H1 (cell line): ENCODE results near the gene VWA5B2. TPM values are rescaled to one million over a fixed set of nuclear protein-coding genes. Genes with fewer than 3 reads are reported as not detected.

ENCODE experiments used
- CTCF ChIA-PET: fragments of 300-600 bp; sonication (Branson Sonifier 250); formaldehyde crosslinking; loops from one replicate; lab custom pipeline; 2021; ENCODE audit not compliant: partially characterized antibody; lab: Charles Lee
- POLR2A ChIA-PET: fragments of 300-600 bp; sonication (Branson Sonifier 250); formaldehyde crosslinking; loops from one replicate; lab custom pipeline; 2021; ENCODE audit warnings: inconsistent platforms; ENCODE audit not compliant: partially characterized antibody; lab: Charles Lee
- DNase-seq, 2 experiments: peaks; one replicate each; pipeline versions ENCODE4 v3.0.0 to v3.0.0-alpha.2; 2010 to 2022; ENCODE audit warnings: low spot score in 2 of 2, low read depth in 1 of 2, mixed read lengths in 1 of 2
- FAIRE-seq: peaks from 2 replicates; lab custom pipeline; 2011; peaks lifted over from hg19 to GRCh38; lab: Jason Lieb, UNC
- H2AFZ ChIP-seq: 2 replicates; pipeline ENCODE4 v1.8.1; 2012; ENCODE audit warnings: low read length, inconsistent platforms
- H2AK5ac ChIP-seq: 2 replicates; pipeline ENCODE4 v1.6.1; 2013; ENCODE audit warnings: low read depth, low read length
- H2BK120ac ChIP-seq: replicated peaks from 2 replicates; pipeline ENCODE3; 2013; ENCODE audit warnings: low read depth, low read length, inconsistent platforms
- H2BK12ac ChIP-seq: 2 replicates; pipeline ENCODE4 v1.6.1; 2013; ENCODE audit warnings: low read depth, low read length
- H2BK15ac ChIP-seq: 2 replicates; pipeline ENCODE4 v1.6.1; 2013; ENCODE audit warnings: low read length
- H2BK20ac ChIP-seq: 2 replicates; pipeline ENCODE4 v1.6.1; 2013; ENCODE audit warnings: low read length
- H2BK5ac ChIP-seq: 2 replicates; pipeline ENCODE4 v1.6.1; 2013; ENCODE audit warnings: low read depth, low read length
- H3K14ac ChIP-seq: 2 replicates; pipeline ENCODE4 v1.6.1; 2013; ENCODE audit warnings: inconsistent platforms; ENCODE audit not compliant: insufficient read length
- H3K18ac ChIP-seq: 2 replicates; pipeline ENCODE4 v1.6.1; 2013; ENCODE audit warnings: low read length; ENCODE audit errors: extremely low read depth
- H3K23ac ChIP-seq: 2 replicates; pipeline ENCODE4 v1.6.1; 2013; ENCODE audit warnings: inconsistent platforms; ENCODE audit not compliant: insufficient read length
- H3K23me2 ChIP-seq: 2 replicates; pipeline ENCODE4 v1.6.1; 2013; ENCODE audit warnings: low read depth, low read length
- H3K27ac ChIP-seq: 2 replicates; pipeline ENCODE4 v1.6.1; 2011; ENCODE audit warnings: low read depth, low read length, inconsistent platforms
- H3K27me3 ChIP-seq, 4 experiments: replicated peaks in 1 of 4; 1 replicate in 1 of 4; 2 replicates in 3 of 4; pipeline versions ENCODE4 v1.6.1 to v1.8.1; 2011 to 2013; ENCODE audit warnings: low read length in 3 of 4, mild to moderate bottlenecking in 3 of 4, inconsistent platforms in 2 of 4, mixed read lengths in 2 of 4, moderate library complexity in 1 of 4; ENCODE audit not compliant: control insufficient read depth in 3 of 4, insufficient read depth in 3 of 4; ENCODE audit errors: extremely low read depth in 1 of 4
- H3K36me3 ChIP-seq, 4 experiments: 2 replicates each; pipeline versions ENCODE4 v1.6.1 to v1.8.1; 2011 to 2013; ENCODE audit warnings: mild to moderate bottlenecking in 4 of 4, low read length in 3 of 4, moderate library complexity in 2 of 4, control low read depth in 1 of 4, inconsistent platforms in 1 of 4; ENCODE audit not compliant: insufficient read depth in 4 of 4, control insufficient read depth in 2 of 4
- H3K4ac ChIP-seq: replicated peaks from 2 replicates; pipeline ENCODE3; 2013; ENCODE audit warnings: low read length, low read depth, mixed read lengths, inconsistent platforms; ENCODE audit not compliant: insufficient read length
- H3K4me1 ChIP-seq, 4 experiments: replicated peaks in 1 of 4; 1 replicate in 1 of 4; 2 replicates in 3 of 4; pipeline versions ENCODE4 v1.6.1 to v1.8.1; 2011 to 2013; ENCODE audit warnings: low read length in 3 of 4, inconsistent platforms in 2 of 4, mixed read lengths in 1 of 4; ENCODE audit not compliant: insufficient read depth in 4 of 4, control insufficient read depth in 3 of 4
- H3K4me2 ChIP-seq, 2 experiments: 2 replicates each; pipeline versions ENCODE4 v1.6.1 to v1.8.1; 2011 to 2013; ENCODE audit warnings: low read depth in 2 of 2, low read length in 2 of 2, control low read depth in 1 of 2, inconsistent platforms in 1 of 2, mild to moderate bottlenecking in 1 of 2; ENCODE audit not compliant: insufficient read depth in 1 of 2
- H3K4me3 ChIP-seq, 4 experiments: fragments of 200-600, 300-600 bp in 1 of 4; sonication (generic), shearing (Covaris generic), sonication (Bioruptor Twin) in 1 of 4; 2 replicates each; pipeline versions ENCODE4 v1.5.1 to v1.8.1; 2011 to 2016; ENCODE audit warnings: low read length in 4 of 4, low read depth in 3 of 4, control low read depth in 2 of 4, inconsistent platforms in 2 of 4, mild to moderate bottlenecking in 2 of 4, mixed read lengths in 1 of 4, moderate library complexity in 1 of 4; ENCODE audit not compliant: insufficient read depth in 2 of 4; ENCODE audit errors: extremely low read depth in 1 of 4
- H3K56ac ChIP-seq: replicated peaks from 2 replicates; pipeline ENCODE3; 2013; ENCODE audit warnings: low read depth, mild to moderate bottlenecking, mixed read lengths, low read length, inconsistent platforms; ENCODE audit not compliant: insufficient read length
- H3K79me1 ChIP-seq: 2 replicates; pipeline ENCODE4 v1.6.1; 2013; ENCODE audit warnings: low read depth, low read length, control low read depth
- H3K79me2 ChIP-seq, 2 experiments: 2 replicates each; pipeline versions ENCODE4 v1.6.1 to v1.8.1; 2012 to 2013; ENCODE audit warnings: low read length in 2 of 2, mild to moderate bottlenecking in 2 of 2, inconsistent platforms in 1 of 2; ENCODE audit not compliant: insufficient read depth in 2 of 2, control insufficient read depth in 1 of 2
- H3K9ac ChIP-seq, 4 experiments: replicated peaks in 1 of 4; 1 replicate in 1 of 4; 2 replicates in 3 of 4; pipeline versions ENCODE4 v1.6.1 to v1.8.1; 2011 to 2013; ENCODE audit warnings: low read depth in 3 of 4, low read length in 3 of 4, control low read depth in 2 of 4, mild to moderate bottlenecking in 2 of 4, moderate library complexity in 2 of 4, inconsistent platforms in 1 of 4; ENCODE audit errors: extremely low read depth in 1 of 4
- H3K9me3 ChIP-seq, 2 experiments: 2 replicates each; pipeline versions ENCODE4 v1.6.1 to v1.8.1; 2012 to 2013; ENCODE audit warnings: mild to moderate bottlenecking in 2 of 2, moderate library complexity in 2 of 2, control low read depth in 1 of 2, inconsistent platforms in 1 of 2, low read depth in 1 of 2, low read length in 1 of 2, mixed read lengths in 1 of 2; ENCODE audit not compliant: insufficient read depth in 2 of 2
- H4K20me1 ChIP-seq, 2 experiments: replicated peaks in 1 of 2; 2 replicates each; pipeline versions ENCODE3 to v1.8.1; 2011 to 2013; ENCODE audit warnings: inconsistent platforms in 2 of 2, low read length in 2 of 2, mild to moderate bottlenecking in 1 of 2; ENCODE audit not compliant: insufficient read depth in 2 of 2, control insufficient read depth in 1 of 2
- H4K5ac ChIP-seq: 2 replicates; pipeline ENCODE4 v1.6.1; 2013; ENCODE audit warnings: low read length, low read depth, mixed read lengths, inconsistent platforms; ENCODE audit not compliant: insufficient read length
- H4K8ac ChIP-seq: 2 replicates; pipeline ENCODE4 v1.8.0; 2013; ENCODE audit warnings: mild to moderate bottlenecking, moderate library complexity, low read length, inconsistent platforms; ENCODE audit not compliant: insufficient read depth; ENCODE audit errors: extremely low read depth
- H4K91ac ChIP-seq: replicated peaks from 2 replicates; pipeline ENCODE3; 2013; ENCODE audit warnings: low read length, mixed read lengths, inconsistent platforms; ENCODE audit not compliant: insufficient read length
- CHD1 ChIP-seq: IDR thresholded peaks from 2 replicates; pipeline ENCODE4 v1.6.1; 2012; ENCODE audit warnings: low read depth, low read length, improper control_type of control experiment
- CHD2 ChIP-seq: IDR thresholded peaks from 2 replicates; pipeline ENCODE4 v1.6.1; 2012; ENCODE audit warnings: low read length, improper control_type of control experiment
- CTBP2 ChIP-seq: IDR thresholded peaks from 2 replicates; pipeline ENCODE4 v1.7.0; 2011; ENCODE audit warnings: borderline replicate concordance, mild to moderate bottlenecking, moderate library complexity, mixed read lengths, low read length; ENCODE audit not compliant: insufficient read depth, insufficient read length
- GABPA ChIP-seq: IDR thresholded peaks from 2 replicates; pipeline ENCODE4 v1.6.1; 2011; ENCODE audit warnings: mild to moderate bottlenecking, low read length, moderate library complexity, borderline replicate concordance; ENCODE audit not compliant: insufficient read depth
- HDAC6 ChIP-seq: IDR thresholded peaks from one replicate; pipeline ENCODE4 v1.7.1; 2012; ENCODE audit warnings: low read depth, mild to moderate bottlenecking, inconsistent platforms, low read length, moderate library complexity
- JUN ChIP-seq: IDR thresholded peaks from 2 replicates; pipeline ENCODE4 v1.6.1; 2011; ENCODE audit warnings: low read depth, mild to moderate bottlenecking, improper control_type of control experiment, low read length
- JUND ChIP-seq: IDR thresholded peaks from 2 replicates; pipeline ENCODE4 v1.6.1; 2011; ENCODE audit warnings: mild to moderate bottlenecking, improper control_type of control experiment, low read length
- KDM4A ChIP-seq: IDR thresholded peaks from one replicate; pipeline ENCODE4 v1.7.1; 2012; ENCODE audit warnings: low read depth, mild to moderate bottlenecking, moderate library complexity, low read length, inconsistent platforms; ENCODE audit not compliant: severe bottlenecking
- MAFK ChIP-seq: IDR thresholded peaks from 2 replicates; pipeline ENCODE4 v1.6.1; 2012; ENCODE audit warnings: low read depth, mild to moderate bottlenecking, improper control_type of control experiment, low read length
- RAD21 ChIP-seq, 2 experiments: IDR thresholded peaks in 1 of 2; conservative IDR thresholded peaks in 1 of 2; 2 replicates each; pipeline ENCODE4 v1.6.1; 2011; ENCODE audit warnings: low read depth in 2 of 2, low read length in 2 of 2, improper control_type of control experiment in 1 of 2, inconsistent platforms in 1 of 2, mild to moderate bottlenecking in 1 of 2, moderate library complexity in 1 of 2
- RNF2 ChIP-seq: fragments of 200-900, 300-1000 bp; sonication (generic); IDR thresholded peaks from 2 replicates; pipeline ENCODE4 v1.7.1; 2016; ENCODE audit warnings: borderline replicate concordance, low read depth, mild to moderate bottlenecking, antibody characterized with exemption, low read length; ENCODE audit not compliant: poor library complexity, severe bottlenecking; ENCODE audit errors: missing control alignments
- SP4 ChIP-seq: IDR thresholded peaks from 2 replicates; pipeline ENCODE4 v1.6.1; 2012; ENCODE audit warnings: low read length, inconsistent platforms
- TAF7 ChIP-seq: optimal IDR thresholded peaks from 2 replicates; pipeline ENCODE3; 2011; ENCODE audit warnings: low read depth, mild to moderate bottlenecking, inconsistent platforms, low read length, moderate library complexity, borderline replicate concordance
- TBP ChIP-seq: IDR thresholded peaks from 2 replicates; pipeline ENCODE4 v1.6.1; 2011; ENCODE audit warnings: low read depth, low read length, improper control_type of control experiment
- WGBS, 2 experiments: shearing (Covaris generic) in 1 of 2; methylation state at CpG; one replicate each; pipeline versions ENCODE4 v1.1.6 to v1.1.7; 2013 to 2015; ENCODE audit warnings: low lambda C conversion rate in 2 of 2, mixed read lengths in 2 of 2, inconsistent platforms in 1 of 2, low coverage in 1 of 2, missing lambda C conversion rate in 1 of 2; ENCODE audit not compliant: insufficient replicate concordance in 2 of 2, insufficient coverage in 1 of 2, insufficient read length in 1 of 2; ENCODE audit errors: extremely low coverage in 1 of 2, missing lambda C conversion rate in 1 of 2; 5-methylcytosine and 5-hydroxymethylcytosine counted together
- polyA plus RNA-seq, 7 experiments: library from polyadenylated mRNA; depleted of rRNA in 3 of 7; stranded (reverse) in 5 of 7; unstranded in 2 of 7; fragments of >200 nt in 5 of 7; fragments of 200-250 nt in 2 of 7; gene quantifications; 1 replicate in 5 of 7; 2 replicates in 1 of 7; 4 replicates in 1 of 7; pipeline versions ENCODE4 v1.2.1 to v1.2.3, GENCODE V29; 2011 to 2013; ENCODE audit warnings: missing spikeins in 2 of 7, mixed read lengths in 2 of 7
- total RNA-seq: library from RNA; stranded (reverse); fragmentation: NEBNext Ultra II Directional; extraction: Animal tissue kit (Norgen Biotek cat#: 25700); gene quantifications from 2 replicates; pipeline ENCODE4 v1.2.1, GENCODE V29; 2021

The VWA5B2 gene
- total and polyA plus RNA-seq, 2 of the 8 experiments (the other 6 are each of a cell fraction or from before 2014, with no cell fraction given), result 0.53 to 0.56 TPM

- peaks cover 2 to 4% of the 10 kb centered on the region in 2 experiments for H4K20me1 ChIP-seq
- H2BK5ac ChIP-seq, result no peak overlapping the region
- no peak overlapping the region for H3K56ac ChIP-seq
- H3K23ac ChIP-seq, result no peak overlapping the region
- H3K4ac ChIP-seq, result no peak overlapping the region
- H2BK15ac ChIP-seq, result no peak overlapping the region
- H3K9me3 ChIP-seq, result no peaks in the 10 kb centered on the region
- H2BK12ac ChIP-seq, result no peak overlapping the region
- no peak overlapping the region for H4K5ac ChIP-seq
- H3K9ac ChIP-seq, result no peak overlapping the region
- POLR2A ChIA-PET, result interaction anchor here (3.7 to 5.4 kb wide), 2 partner anchors 10 to 62 kb away, joined by 9 to 18 read pairs; partner anchors contain the start of genes ABCF3 and EIF2B5
- CTCF ChIA-PET, result interaction anchor here (0.8 to 4.5 kb wide), 7 partner anchors 10 to 93 kb away, joined by 3 to 28 read pairs (median 4); partner anchors contain the start of genes ABCF3 and AP2M1
- no peak overlapping the region for H2AK5ac ChIP-seq
- no peak for FAIRE-seq
- no peaks in the 10 kb centered on the region for H3K27me3 ChIP-seq
- DNase-seq, result no peak
- H4K8ac ChIP-seq, result no peak overlapping the region
- H2BK120ac ChIP-seq, result no peak overlapping the region
- no peak overlapping the region for H4K91ac ChIP-seq
- no peak overlapping the region for H2BK20ac ChIP-seq
- 93% methylated on average over 6 of the region's 6 CpGs; no CpG with 5 or more reads in 1 of the 2 experiments for WGBS, 2 experiments
- no peak overlapping the region for H2AFZ ChIP-seq
- H3K4me3 ChIP-seq, result no peak overlapping the region
- no peak overlapping the region for H3K4me2 ChIP-seq
- no peak overlapping the region for H3K14ac ChIP-seq
- no peaks in the 10 kb centered on the region for H3K4me1 ChIP-seq
- no peak overlapping the region for H3K18ac ChIP-seq
- H3K27ac ChIP-seq, result no peak overlapping the region
- H3K79me1 ChIP-seq, result no peaks in the 10 kb centered on the region
- peaks cover 8 to 32% (median 22%) of the 10 kb centered on the region in 4 experiments for H3K36me3 ChIP-seq
- H3K23me2 ChIP-seq, result no peaks in the 10 kb centered on the region
- H3K79me2 ChIP-seq, result no peaks in the 10 kb centered on the region
- no peak for TF ChIP-seq CHD2
- no peak for TF ChIP-seq JUND
- TF ChIP-seq TBP, result no peak
- no peak for TF ChIP-seq HDAC6
- no peak for TF ChIP-seq CTBP2
- no peak for TF ChIP-seq SP4
- no peak for TF ChIP-seq JUN
- TF ChIP-seq RNF2, result no peak
- no peak for TF ChIP-seq GABPA
- no peak for TF ChIP-seq TAF7
- TF ChIP-seq CHD1, result no peak
- no peak for TF ChIP-seq MAFK
- no peak for TF ChIP-seq RAD21 (IDR thresholded peaks at IDR 0.05 in 1 of 2, conservative IDR thresholded peaks at IDR 0.05 in 1 of 2; ENCODE audit: low read depth in 2 of 2, low read length in 2 of 2)
- TF ChIP-seq KDM4A, result no peak
Observed at GRCh38 chr3:184196536-184196935, 32.8 kb upstream of the VWA5B2 start.
